Liver (tissue), 9 donors: ENCODE results near the gene ABTB2. TPM values are rescaled to one million over a fixed set of nuclear protein-coding genes. Genes with fewer than 3 reads are reported as not detected.

Experiments used
- DNase-seq: peaks from one replicate; pipeline ENCODE4 v3.0.0-alpha.2; 2017; ENCODE audit warnings: low spot score
- H3K27ac ChIP-seq, 2 donors: one replicate each; pipeline ENCODE4 v1.7.0; 2013; ENCODE audit warnings: inconsistent platforms in 2 of 2, low read length in 2 of 2, control low read depth in 1 of 2, low read depth in 1 of 2, mild to moderate bottlenecking in 1 of 2
- H3K27me3 ChIP-seq, 4 donors: one replicate each; pipeline versions ENCODE4 v1.6.1 to v1.7.0; 2013; ENCODE audit warnings: low read length in 3 of 4, inconsistent platforms in 1 of 4, mild to moderate bottlenecking in 1 of 4, moderate library complexity in 1 of 4; ENCODE audit not compliant: control insufficient read depth in 4 of 4, insufficient read depth in 4 of 4
- H3K36me3 ChIP-seq, 4 donors: one replicate each; pipeline versions ENCODE4 v1.6.1 to v1.7.0; 2013; ENCODE audit warnings: low read length in 3 of 4, mild to moderate bottlenecking in 3 of 4, low read depth in 1 of 4, moderate library complexity in 1 of 4; ENCODE audit not compliant: control insufficient read depth in 4 of 4, insufficient read depth in 3 of 4
- H3K4me1 ChIP-seq, 4 donors: one replicate each; pipeline versions ENCODE4 v1.6.1 to v1.7.0; 2013; ENCODE audit warnings: low read length in 3 of 4, mild to moderate bottlenecking in 3 of 4, moderate library complexity in 1 of 4; ENCODE audit not compliant: control insufficient read depth in 4 of 4, insufficient read depth in 4 of 4
- H3K4me3 ChIP-seq, 3 donors: one replicate each; pipeline versions ENCODE4 v1.6.1 to v1.7.0; 2013; ENCODE audit warnings: low read length in 3 of 3, control low read depth in 1 of 3, low read depth in 1 of 3, mild to moderate bottlenecking in 1 of 3
- H3K9ac ChIP-seq, 2 donors: one replicate each; pipeline ENCODE4 v1.7.0; 2013; ENCODE audit warnings: low read length in 2 of 2, mild to moderate bottlenecking in 2 of 2, moderate library complexity in 2 of 2, control low read depth in 1 of 2, low read depth in 1 of 2
- H3K9me3 ChIP-seq, 4 donors: one replicate each; pipeline versions ENCODE4 v1.6.1 to v1.7.0; 2013; ENCODE audit warnings: low read length in 3 of 4; ENCODE audit not compliant: control insufficient read depth in 4 of 4
- ATF3 ChIP-seq: IDR thresholded peaks from 2 replicates; pipeline ENCODE4 v1.6.1; 2016; ENCODE audit warnings: antibody characterized with exemption
- CTCF ChIP-seq: fragments of 150-350 bp; IDR thresholded peaks from 2 replicates; pipeline ENCODE4 v1.5.1; 2017; ENCODE audit warnings: improper control_type of control experiment, low read depth, low read length; ENCODE audit not compliant: missing input control
- EGR1 ChIP-seq, 2 donors: IDR thresholded peaks; 2 replicates each; pipeline ENCODE4 v1.6.1; 2016 to 2018; ENCODE audit warnings: antibody characterized with exemption in 2 of 2, low read depth in 2 of 2
- FOXA1 ChIP-seq: IDR thresholded peaks from 2 replicates; pipeline ENCODE4 v1.6.1; 2016; ENCODE audit warnings: antibody characterized with exemption
- FOXA2 ChIP-seq: IDR thresholded peaks from 2 replicates; pipeline ENCODE4 v1.6.1; 2016; ENCODE audit warnings: antibody characterized with exemption
- HNF4A ChIP-seq, 2 donors: conservative IDR thresholded peaks; 2 replicates each; pipeline ENCODE4 v1.6.1; 2016; ENCODE audit warnings: antibody characterized with exemption in 2 of 2, mild to moderate bottlenecking in 2 of 2
- HNF4G ChIP-seq: IDR thresholded peaks from 2 replicates; pipeline ENCODE4 v1.6.1; 2016; ENCODE audit warnings: antibody characterized with exemption
- MAX ChIP-seq: IDR thresholded peaks from 2 replicates; pipeline ENCODE4 v1.6.1; 2016; ENCODE audit warnings: antibody characterized with exemption
- NR2F2 ChIP-seq: IDR thresholded peaks from 2 replicates; pipeline ENCODE4 v1.6.1; 2016; ENCODE audit warnings: antibody characterized with exemption
- RAD21 ChIP-seq, 2 donors: IDR thresholded peaks; 2 replicates each; pipeline ENCODE4 v1.6.1; 2016; ENCODE audit warnings: antibody characterized with exemption in 2 of 2, mild to moderate bottlenecking in 2 of 2
- RXRA ChIP-seq, 2 donors: IDR thresholded peaks; 2 replicates each; pipeline ENCODE4 v1.6.1; 2017 to 2018; ENCODE audit warnings: antibody characterized with exemption in 2 of 2, mild to moderate bottlenecking in 1 of 2
- SP1 ChIP-seq: IDR thresholded peaks from 2 replicates; pipeline ENCODE4 v1.6.1; 2018; ENCODE audit warnings: antibody characterized with exemption, mild to moderate bottlenecking
- YY1 ChIP-seq: IDR thresholded peaks from 2 replicates; pipeline ENCODE4 v1.6.1; 2016; ENCODE audit warnings: antibody characterized with exemption, mild to moderate bottlenecking
- ZBTB33 ChIP-seq: IDR thresholded peaks from 2 replicates; pipeline ENCODE4 v1.6.1; 2016; ENCODE audit warnings: antibody characterized with exemption
- WGBS: extraction: QIAGEN DNeasy Blood & Tissue Kit; methylation state at CpG from one replicate; pipeline ENCODE4 v1.1.7; 2013; 5-methylcytosine and 5-hydroxymethylcytosine counted together
- polyA plus RNA-seq, 2 donors: library from polyadenylated mRNA; stranded (reverse) in 1 of 2; unstranded in 1 of 2; fragments of 200-250 nt in 1 of 2; fragments of >200 nt in 1 of 2; fragmentation: Nextera tagmentation in 1 of 2; extraction: Ambion mirVana in 1 of 2; gene quantifications; one replicate each; pipeline versions ENCODE4 v1.2.1 to v1.2.3, GENCODE V29; 2013 to 2015
- total RNA-seq, 2 donors: library from RNA; depleted of rRNA; stranded (reverse); fragments of >200 nt; gene quantifications; one replicate each; pipeline ENCODE4 v1.2.3, GENCODE V29; 2014
- donor health status: healthy.
- donor health status: healthy.
- donor health status: healthy.
- donor health status: healthy.
- donor health status: healthy.

ABTB2 gene
- total and polyA plus RNA-seq, 4 donors: 2.4 to 8.9 (median 6.1) TPM

GRCh38 chr11:34162493-34162820, 195.4 kb downstream of the ABTB2 start:
- peaks cover 0 to 80% (median 16%) of the 10 kb centered on the region in 4 donors for H3K36me3 ChIP-seq
- H3K4me1 ChIP-seq: peaks cover 0 to 5% (median 3%) of the 10 kb centered on the region in 4 donors
- no peak overlapping the region for H3K27ac ChIP-seq
- no peak overlapping the region for H3K9ac ChIP-seq
- TF ChIP-seq ATF3 (no peak), CTCF (no peak), SP1 (no peak), MAX (no peak), NR2F2 (no peak)
- no peaks in the 10 kb centered on the region for H3K9me3 ChIP-seq
- DNase-seq: no peak
- no peak overlapping the region for H3K4me3 ChIP-seq
- H3K27me3 ChIP-seq: no peaks in the 10 kb centered on the region
- 93% methylated on average over 17 of the region's 17 CpGs for WGBS

GRCh38 chr11:34161812-34162492, 195.9 kb downstream of the ABTB2 start:
- no peak overlapping the region for H3K27ac ChIP-seq

GRCh38 chr11:34161361-34161760, 196.4 kb downstream of the ABTB2 start:
- Histone ChIP-seq H3K4me1 (peaks cover 0 to 10% (median 5%) of the 10 kb centered on the region in 4 donors), H3K9ac (no peak overlapping the region), H3K4me3 (no peak overlapping the region), H3K27me3 (no peaks in the 10 kb centered on the region), H3K36me3 (peaks cover 0 to 70% (median 16%) of the 10 kb centered on the region in 4 donors), H3K27ac (no peak overlapping the region), H3K9me3 (no peaks in the 10 kb centered on the region)
- 94% methylated on average over 6 of the region's 6 CpGs for WGBS
- DNase-seq: no peak
- TF ChIP-seq ATF3: no peak
- TF ChIP-seq HNF4A (conservative IDR thresholded peaks at IDR 0.05): no peak
- no peak for TF ChIP-seq YY1
- no peak for TF ChIP-seq RXRA (IDR thresholded peaks at IDR 0.05)
- TF ChIP-seq HNF4G: no peak
- TF ChIP-seq ZBTB33: no peak
- TF ChIP-seq EGR1 (IDR thresholded peaks at IDR 0.05; ENCODE audit: low read depth in 2 of 2): no peak
- no peak for TF ChIP-seq FOXA1
- no peak for TF ChIP-seq FOXA2
- TF ChIP-seq RAD21 (IDR thresholded peaks at IDR 0.05): no peak

More at GRCh38 chr11:34161812-34162492, 195.9 kb downstream of the ABTB2 start:
- no peak for DNase-seq
- no peak overlapping the region for H3K4me3 ChIP-seq
- no peaks in the 10 kb centered on the region for H3K9me3 ChIP-seq
- H3K36me3 ChIP-seq: peaks cover 0 to 75% (median 16%) of the 10 kb centered on the region in 4 donors
- H3K4me1 ChIP-seq: peaks cover 0 to 9% (median 5%) of the 10 kb centered on the region in 4 donors
- H3K9ac ChIP-seq: no peak overlapping the region
- 89% methylated on average over 18 of the region's 18 CpGs for WGBS
- TF ChIP-seq SP1: no peak
- no peaks in the 10 kb centered on the region for H3K27me3 ChIP-seq
